ENCODE data around the gene HSD3B7. TPM values are rescaled to one million over a fixed set of nuclear protein-coding genes. Genes with fewer than 3 reads are reported as not detected.

Gene HSD3B7
- total RNA-seq, 1 experiment from 2014 or later: 5.5 TPM

DNA sequence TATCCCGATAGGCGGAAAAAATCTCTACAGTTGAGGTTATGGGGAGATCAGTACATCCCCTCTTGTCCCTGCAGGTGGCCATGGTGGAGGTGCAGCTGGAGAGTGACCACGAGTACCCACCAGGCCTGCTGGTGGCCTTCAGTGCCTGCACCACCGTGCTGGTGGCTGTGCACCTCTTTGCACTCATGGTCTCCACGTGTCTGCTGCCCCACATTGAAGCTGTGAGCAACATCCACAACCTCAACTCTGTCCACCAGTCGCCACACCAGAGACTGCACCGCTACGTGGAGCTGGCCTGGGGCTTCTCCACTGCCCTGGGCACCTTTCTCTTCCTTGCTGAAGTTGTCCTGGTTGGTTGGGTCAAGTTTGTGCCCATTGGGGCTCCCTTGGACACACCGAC, 31.9 kb upstream of the HSD3B7 start:
- H3K4me1 Mint-ChIP-seq: peaks cover 14 to 17% of the 10 kb centered on the region in 2 experiments
- no peaks in the 10 kb centered on the region; a peak in 1 of 7 replicates for H3K36me3 Mint-ChIP-seq (ENCODE audit: insufficient read depth in 1 of 3, low read depth in 3 of 3)
- no peak overlapping the region for H4K5ac ChIP-seq (ENCODE audit: insufficient read length, low read depth, low read length)
- H3K9me3 Mint-ChIP-seq: no peaks in the 10 kb centered on the region
- H2AFZ ChIP-seq (ENCODE audit: low read length): no peak overlapping the region
- H3K9me3 ChIP-seq (ENCODE audit: control insufficient read depth, low read depth, low read length): no peaks in the 10 kb centered on the region
- no peaks in the 10 kb centered on the region for H3K27me3 ChIP-seq (ENCODE audit: insufficient read depth, low read length)
- H3K27ac ChIP-seq (ENCODE audit: insufficient read length, low read depth, low read length): no peak overlapping the region
- H3K4me3 Mint-ChIP-seq: no peak overlapping the region
- no peak overlapping the region for H2BK15ac ChIP-seq (ENCODE audit: low read depth, low read length)
- H3K23ac ChIP-seq (ENCODE audit: insufficient read length, low read depth, low read length): no peak overlapping the region
- no peak overlapping the region for H2BK20ac ChIP-seq (ENCODE audit: low read depth, low read length, poor library complexity, severe bottlenecking)
- no peak overlapping the region for H2BK12ac ChIP-seq (ENCODE audit: insufficient read length, low read depth, low read length)
- no peak overlapping the region for H4K8ac ChIP-seq (replicated peaks; ENCODE audit: insufficient read length, low read depth, low read length)
- no peak overlapping the region for H2AK5ac ChIP-seq (ENCODE audit: insufficient read length, low read length)
- no peak overlapping the region for H4K91ac ChIP-seq (ENCODE audit: insufficient read length, low read depth, low read length)
- H4K20me1 ChIP-seq (ENCODE audit: control insufficient read depth, insufficient read depth, insufficient read length): no peaks in the 10 kb centered on the region
- no CpG with 5 or more reads among the region's 9 CpGs for WGBS (ENCODE audit: extremely low coverage, insufficient read length, low lambda C conversion rate)
- no peak overlapping the region for H3K56ac ChIP-seq (ENCODE audit: insufficient read length, low read depth, low read length)
- H3K79me2 ChIP-seq (ENCODE audit: insufficient read depth, low read length): no peaks in the 10 kb centered on the region
- DNase-seq: no peak
- no peak overlapping the region for H3K4me2 ChIP-seq (ENCODE audit: insufficient read depth, insufficient read length, low read length)
- H3K4me1 ChIP-seq (ENCODE audit: insufficient read depth, low read length): no peaks in the 10 kb centered on the region
- no peak overlapping the region for H2BK5ac ChIP-seq (ENCODE audit: insufficient read length, low read length)
- TF ChIP-seq, protein P1, sequence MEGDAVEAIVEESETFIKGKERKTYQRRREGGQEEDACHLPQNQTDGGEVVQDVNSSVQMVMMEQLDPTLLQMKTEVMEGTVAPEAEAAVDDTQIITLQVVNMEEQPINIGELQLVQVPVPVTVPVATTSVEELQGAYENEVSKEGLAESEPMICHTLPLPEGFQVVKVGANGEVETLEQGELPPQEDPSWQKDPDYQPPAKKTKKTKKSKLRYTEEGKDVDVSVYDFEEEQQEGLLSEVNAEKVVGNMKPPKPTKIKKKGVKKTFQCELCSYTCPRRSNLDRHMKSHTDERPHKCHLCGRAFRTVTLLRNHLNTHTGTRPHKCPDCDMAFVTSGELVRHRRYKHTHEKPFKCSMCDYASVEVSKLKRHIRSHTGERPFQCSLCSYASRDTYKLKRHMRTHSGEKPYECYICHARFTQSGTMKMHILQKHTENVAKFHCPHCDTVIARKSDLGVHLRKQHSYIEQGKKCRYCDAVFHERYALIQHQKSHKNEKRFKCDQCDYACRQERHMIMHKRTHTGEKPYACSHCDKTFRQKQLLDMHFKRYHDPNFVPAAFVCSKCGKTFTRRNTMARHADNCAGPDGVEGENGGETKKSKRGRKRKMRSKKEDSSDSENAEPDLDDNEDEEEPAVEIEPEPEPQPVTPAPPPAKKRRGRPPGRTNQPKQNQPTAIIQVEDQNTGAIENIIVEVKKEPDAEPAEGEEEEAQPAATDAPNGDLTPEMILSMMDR (conservative IDR thresholded peaks at IDR 0.05): no peak
- no peak overlapping the region; a peak in 1 of 7 replicates for H3K27ac Mint-ChIP-seq
- H3T11ph ChIP-seq (ENCODE audit: low read length): no peak overlapping the region
- no peak overlapping the region for H3K18ac ChIP-seq (ENCODE audit: insufficient read length, low read depth, low read length)
- H3K23me2 ChIP-seq (ENCODE audit: insufficient read length, low read depth, low read length, poor library complexity, severe bottlenecking): peaks cover 9% of the 10 kb centered on the region
- no peaks in the 10 kb centered on the region for H3K79me1 ChIP-seq (ENCODE audit: insufficient read depth, low read depth, low read length, poor library complexity, severe bottlenecking)
- no peak overlapping the region for H3K4ac ChIP-seq (ENCODE audit: low read depth, low read length)
- H3K27me3 Mint-ChIP-seq (ENCODE audit: low read depth): peaks cover 4% of the 10 kb centered on the region; the same call in 1 of the 2 replicates
- H3K9ac ChIP-seq (ENCODE audit: extremely low read depth, insufficient read length, low read length): no peak overlapping the region
- no peak overlapping the region for H3K14ac ChIP-seq (ENCODE audit: insufficient read depth, low read length)
- no peak overlapping the region for H2BK120ac ChIP-seq (ENCODE audit: low read depth, low read length, poor library complexity, severe bottlenecking)
